HCEC 1CT (cell line): ENCODE data around the gene ACSF3.
"Not testable (repeated sequence)": the region's sequence is repeated elsewhere in the genome, so short reads cannot be mapped to it uniquely, and the experiment has no call there.

Experiments used
- DNase-seq: peaks from one replicate; pipeline ENCODE4 v3.0.0-alpha.2; 2017

Gene ACSF3

DNA sequence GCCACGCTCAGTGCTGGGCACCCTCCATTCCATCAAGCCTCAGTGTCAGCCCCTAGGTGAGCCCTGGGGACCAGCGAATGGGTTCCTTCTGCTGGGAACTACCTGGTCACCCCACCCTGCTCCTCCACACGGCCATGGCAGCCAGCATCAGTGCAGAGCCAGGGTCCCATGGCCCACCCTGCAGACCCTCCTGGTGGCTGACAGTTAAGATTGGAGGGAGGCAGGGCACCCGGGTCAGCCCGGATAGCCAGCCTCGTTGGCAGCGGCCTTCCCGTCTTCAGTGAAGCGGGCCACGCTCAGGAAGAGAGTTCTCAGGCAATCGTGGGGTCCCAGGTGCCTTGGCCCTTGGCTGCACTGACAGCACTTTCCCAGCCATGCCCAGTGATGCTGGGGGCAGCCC lies 37.1 kb upstream of the ACSF3 start:
- DNase-seq: no peak

DNA sequence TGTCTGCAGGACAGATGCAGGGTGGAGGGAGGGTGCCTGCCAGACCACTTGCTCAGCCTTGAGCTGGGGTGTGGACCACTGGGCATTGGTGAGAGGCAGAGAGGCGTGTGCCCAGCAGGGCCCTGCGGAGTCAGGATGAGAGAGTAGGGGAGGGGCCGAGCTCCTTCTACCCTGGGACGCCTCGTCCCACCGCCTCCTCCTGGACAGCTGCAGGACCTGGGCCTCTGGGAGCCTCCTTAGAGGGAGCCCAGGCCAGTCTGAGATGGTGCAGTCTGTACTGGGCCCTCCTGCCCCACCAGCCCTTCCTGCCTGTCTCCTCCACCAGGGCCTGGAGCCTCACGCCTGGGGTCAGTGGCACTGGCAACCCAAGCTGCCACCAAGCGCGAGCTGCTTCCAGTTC lies 35.9 kb upstream of the ACSF3 start:
- no peak for DNase-seq

DNA sequence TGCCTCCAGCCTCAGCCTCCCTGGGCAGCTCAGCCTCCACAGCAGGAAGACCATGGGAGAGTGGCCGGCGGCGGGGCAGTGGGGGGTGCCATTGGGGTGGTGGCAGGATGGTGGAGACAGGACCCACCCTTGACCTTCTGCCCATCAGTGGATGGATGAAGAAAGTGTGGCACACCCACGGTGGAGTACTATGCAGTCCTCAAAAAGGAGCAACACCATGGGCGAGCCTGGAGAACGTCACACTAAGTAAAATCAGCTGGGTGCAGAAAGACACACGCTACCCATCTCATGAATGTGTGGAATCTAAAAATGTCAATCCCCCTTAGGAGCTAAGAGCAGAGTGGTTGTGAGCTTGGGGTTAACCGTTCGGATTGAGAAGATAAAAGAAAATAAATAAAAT lies 34.8 kb upstream of the ACSF3 start:
- DNase-seq: no peak

DNA sequence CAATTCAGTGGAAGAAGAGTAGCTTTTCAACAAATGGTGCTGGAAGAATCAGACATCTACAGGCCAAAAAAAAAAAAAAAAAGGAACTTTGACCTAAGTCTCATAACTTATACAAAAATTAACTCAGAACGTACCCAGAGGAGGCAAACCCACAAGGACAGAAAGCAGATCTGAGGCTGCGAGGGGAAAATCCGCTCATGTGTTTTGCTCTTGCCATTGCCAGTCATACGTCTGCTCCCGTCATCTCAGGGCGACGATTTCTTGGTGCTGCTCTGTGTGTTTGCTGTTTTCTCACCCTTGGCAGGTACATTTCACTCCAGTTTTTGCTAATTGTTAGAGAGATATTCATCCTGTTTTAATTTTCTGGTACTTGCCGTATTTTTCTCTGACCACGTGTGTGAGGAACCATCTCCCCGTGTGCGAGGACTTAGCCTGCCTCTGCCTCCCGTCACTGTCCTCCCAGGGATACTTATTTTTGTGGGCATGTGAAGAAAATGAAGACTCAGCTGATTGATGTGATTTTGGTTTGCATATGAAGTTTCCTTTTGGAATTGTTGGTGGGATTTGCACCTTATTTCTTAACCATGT lies 33.4 kb upstream of the ACSF3 start:
- DNase-seq: no peak

DNA sequence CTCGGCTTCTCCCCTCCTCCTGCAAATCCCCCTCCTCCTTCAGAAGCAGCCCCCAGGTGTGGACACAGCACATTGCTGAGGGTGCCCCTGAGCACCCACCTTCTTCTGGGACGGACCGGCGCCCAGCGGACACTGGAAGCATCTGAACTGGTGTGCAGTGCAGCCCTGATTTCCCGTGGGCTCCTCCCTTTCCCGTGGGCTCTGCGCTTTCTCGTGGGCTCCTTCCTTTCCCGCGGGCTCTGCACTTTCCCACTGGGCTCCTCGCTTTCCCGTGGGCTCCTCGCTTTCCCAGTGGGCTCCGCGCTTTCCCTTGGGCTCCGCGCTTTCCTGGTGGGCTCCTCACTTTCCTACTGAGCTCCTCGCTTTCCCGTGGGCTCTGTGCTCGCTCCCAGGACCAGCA lies 32.6 kb upstream of the ACSF3 start:
- DNase-seq: no peak

DNA sequence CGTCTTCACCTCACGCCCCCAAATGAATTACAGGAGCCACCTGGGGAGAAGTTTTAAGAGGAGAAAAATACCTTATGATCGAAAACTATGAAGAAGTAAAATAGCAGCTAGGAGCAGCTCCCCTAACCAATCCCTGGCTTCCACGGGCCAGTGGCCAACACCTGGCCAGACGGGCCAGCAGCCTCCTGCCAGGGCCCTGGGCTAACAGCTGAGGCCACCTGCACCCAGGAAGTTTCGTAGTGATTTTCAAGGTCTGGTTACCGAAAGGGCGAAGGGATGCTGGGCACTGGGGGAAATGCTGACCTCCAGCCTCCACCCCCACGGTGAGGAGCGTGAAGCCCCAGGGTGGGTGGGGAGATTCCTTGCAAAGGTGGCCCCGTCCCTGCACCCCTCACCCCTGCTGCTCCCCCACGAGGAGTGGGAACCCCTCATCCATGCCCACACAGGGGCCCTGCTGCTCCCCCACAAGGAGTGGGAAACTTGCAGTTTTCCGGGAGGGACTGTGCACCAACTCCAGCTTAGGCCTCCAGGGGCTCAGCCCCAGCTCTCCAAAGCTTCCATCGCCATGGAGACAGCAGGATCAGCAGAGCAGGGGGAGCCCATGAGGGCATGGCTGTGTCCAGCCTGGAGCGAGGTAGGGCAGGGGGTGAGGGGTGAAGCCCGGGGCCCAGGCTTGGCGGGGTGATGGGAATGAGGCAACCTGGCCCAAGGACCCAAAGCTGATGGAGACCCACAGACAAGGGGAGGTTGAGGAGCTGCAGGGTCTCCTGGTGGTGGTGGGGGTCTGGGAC lies 31.9 kb upstream of the ACSF3 start:
- DNase-seq: no peak

DNA sequence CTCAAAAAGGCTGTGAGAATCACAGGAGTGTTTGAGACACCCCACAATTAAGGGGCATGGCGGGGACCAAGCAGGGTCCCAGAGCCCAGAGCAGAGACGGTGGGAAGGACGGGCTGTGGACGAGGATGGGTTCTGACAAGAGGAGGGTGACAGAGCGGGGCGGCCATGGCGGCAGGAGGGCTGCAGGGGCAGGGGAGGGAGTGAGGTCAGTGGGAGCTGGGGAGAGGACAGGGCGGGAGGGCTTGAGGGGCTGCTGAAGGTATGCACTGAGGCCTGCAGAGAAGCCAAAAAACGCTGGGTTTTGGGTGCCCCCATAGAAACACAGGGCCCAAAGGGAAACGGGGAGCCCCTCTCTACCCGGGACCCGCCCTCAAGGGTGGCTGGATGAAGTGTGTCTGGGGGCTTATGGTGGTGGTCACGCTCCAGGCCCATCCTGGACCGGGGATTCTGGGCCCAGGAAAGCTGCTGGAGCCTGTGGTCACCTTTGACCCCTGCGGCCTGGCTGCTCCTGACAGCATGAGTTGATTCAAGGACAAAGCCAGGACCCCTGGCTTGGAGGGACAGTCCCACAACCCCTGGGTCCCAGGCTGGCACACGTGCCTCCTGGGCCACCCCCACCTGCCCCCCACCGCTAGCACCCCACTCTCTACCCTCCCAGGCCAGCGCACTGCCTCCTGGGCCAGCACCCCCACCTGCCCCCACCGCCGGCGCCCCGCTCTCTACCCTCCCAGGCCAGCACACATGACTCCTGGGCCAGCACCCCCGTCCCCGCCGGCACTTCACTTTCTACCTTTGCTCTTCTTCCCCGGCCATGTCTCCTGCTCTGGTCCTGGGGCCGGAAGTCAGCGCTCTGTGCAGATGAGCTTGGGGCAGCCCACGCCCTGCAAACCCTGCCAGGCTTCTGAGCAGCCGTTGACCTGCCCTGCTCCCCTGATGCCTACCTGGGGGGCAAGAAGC lies 31.0 kb upstream of the ACSF3 start:
- DNase-seq: no peak

DNA sequence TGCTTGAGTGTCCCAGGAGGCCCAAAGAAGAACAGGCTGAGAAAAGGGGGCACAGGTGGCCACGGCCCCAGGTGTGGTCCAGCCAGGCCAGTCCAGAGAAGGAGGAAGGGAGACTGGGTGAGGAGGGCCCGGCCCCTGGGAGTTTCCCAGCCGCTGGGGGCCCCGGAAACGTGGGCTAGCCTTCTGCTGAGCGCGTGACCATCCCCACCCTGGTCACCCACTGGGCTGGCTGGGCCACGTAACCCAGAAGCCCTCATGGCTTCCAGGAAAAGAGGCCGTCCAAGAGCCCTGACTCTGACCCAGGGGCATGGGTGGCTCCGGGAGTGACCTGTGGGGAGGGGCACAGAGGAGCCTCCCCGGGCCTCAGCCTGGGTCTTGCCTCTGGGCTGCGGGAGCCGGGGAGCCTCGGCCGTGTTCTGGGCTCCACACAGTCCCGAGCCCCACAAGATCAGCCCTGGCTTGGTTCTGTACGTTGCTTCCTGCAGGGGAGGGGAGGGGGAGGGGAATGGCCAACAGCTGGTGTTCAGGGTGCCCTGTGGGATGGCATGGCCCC lies 29.8 kb upstream of the ACSF3 start:
- DNase-seq: no peak

DNA sequence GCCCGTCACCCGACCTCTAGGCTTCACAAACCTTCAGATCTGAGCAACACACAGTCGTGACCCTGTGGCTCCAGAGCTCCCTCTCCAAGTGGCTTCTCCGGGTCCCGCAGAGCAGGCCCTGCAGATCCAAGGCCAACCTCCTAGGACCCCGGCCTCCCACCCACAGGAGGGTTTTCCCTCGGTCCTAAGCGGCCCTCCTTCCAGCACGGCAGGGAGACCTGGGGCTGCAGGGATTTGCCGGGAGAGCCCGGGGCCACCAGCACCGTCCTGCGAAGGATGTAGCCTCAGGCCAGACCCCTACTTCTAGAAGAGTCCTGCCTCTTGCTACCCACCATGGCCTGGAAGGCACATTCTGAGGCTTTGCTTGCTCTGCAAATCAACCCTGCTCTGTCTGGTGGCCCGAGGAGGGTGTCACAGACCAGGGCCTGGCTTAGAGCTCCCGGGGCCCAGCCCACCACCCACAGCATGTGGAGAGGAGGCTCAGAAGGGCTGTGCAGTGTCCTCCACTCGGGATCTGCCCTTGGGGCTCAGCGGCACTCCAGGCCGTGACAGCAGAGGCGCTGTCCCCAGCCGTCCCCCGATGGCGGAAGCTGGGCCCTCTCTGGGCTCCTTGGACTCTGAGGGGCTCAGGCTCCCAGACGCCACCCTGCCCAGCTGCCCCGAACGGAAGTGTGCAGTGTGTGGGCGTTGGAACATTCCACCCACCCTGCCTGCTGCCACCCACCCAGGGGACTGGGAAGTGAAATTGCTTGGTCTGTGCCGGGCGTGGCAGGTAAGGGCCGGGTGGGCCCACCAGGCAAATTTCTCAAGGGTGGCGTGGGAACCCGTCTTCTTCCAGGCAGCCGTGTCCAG lies 28.8 kb upstream of the ACSF3 start:
- no peak for DNase-seq

DNA sequence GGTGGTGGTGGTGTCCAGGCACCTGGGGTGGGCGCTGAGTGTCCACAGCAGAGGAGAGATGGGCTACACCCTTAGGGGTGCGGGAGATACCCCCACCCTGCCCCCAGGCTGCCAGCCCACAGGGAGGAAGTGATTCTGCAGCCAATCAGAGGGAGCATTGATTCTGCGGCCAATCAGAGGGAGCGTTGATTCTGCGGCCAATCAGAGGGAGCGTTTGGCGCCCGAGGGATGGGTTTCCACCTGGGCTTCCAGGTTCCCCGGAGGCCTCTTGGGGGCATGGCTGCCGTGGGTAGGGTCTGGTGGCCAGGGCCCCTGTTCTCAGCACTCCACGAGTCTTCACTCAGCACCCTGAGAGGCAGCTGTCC lies 28.2 kb upstream of the ACSF3 start:
- DNase-seq: no peak

DNA sequence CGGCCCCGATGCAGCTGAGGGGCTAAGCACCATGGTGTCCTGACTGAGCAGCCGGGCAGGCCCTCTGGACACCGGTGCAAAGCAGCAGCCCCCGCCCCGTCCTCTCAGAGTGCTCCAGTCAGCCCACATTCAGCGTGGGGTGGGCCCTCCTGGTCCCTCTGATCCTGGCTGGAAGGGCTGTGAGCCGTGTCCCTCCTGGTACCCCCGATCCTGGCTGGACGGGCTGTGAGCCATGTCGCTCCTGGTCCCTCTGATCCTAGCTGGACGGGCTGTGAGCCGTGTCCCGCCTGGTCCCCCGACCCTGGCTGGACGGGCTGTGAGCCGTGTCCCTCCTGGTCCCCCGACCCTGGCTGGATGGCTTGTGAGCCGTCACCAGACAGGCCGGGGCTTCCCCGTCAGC lies 26.9 kb upstream of the ACSF3 start:
- no peak for DNase-seq

DNA sequence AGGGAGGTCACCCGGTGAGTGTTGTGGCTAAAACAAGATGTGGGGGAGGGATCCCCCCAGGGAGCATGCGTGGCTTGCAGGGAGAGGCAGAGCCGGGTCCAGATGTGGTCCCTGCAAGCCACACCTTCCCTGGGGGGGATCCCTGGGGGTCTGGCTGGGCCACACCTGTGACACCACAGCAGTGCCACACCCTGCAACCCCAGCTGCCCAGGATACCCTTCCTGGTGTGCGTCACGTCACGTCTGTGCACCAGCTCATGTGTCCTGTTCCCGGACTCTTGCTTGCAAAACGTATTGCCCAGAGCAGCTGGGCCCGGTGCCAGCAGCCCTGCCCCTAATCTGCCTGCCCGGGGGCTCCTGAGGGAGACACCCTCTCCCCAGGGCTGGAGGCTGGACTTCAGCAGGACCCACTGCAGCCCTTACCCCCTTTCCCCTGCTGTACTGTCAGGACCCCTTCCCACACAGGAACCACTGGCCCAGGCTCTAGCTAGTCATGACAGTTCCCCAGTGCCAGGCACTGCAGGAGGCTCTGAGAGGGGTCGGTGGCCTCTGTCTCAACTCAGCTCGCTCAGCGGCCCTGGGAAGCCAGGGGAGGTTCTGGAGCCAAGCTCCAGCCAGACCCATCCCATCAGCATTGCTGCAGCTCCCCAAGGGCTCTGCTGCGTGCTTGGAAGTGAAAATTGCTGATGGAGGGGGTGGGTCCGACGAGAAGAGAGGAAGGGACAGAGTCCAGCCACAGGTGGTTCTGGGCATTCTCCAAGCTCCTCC lies 25.8 kb upstream of the ACSF3 start:
- DNase-seq: no peak

DNA sequence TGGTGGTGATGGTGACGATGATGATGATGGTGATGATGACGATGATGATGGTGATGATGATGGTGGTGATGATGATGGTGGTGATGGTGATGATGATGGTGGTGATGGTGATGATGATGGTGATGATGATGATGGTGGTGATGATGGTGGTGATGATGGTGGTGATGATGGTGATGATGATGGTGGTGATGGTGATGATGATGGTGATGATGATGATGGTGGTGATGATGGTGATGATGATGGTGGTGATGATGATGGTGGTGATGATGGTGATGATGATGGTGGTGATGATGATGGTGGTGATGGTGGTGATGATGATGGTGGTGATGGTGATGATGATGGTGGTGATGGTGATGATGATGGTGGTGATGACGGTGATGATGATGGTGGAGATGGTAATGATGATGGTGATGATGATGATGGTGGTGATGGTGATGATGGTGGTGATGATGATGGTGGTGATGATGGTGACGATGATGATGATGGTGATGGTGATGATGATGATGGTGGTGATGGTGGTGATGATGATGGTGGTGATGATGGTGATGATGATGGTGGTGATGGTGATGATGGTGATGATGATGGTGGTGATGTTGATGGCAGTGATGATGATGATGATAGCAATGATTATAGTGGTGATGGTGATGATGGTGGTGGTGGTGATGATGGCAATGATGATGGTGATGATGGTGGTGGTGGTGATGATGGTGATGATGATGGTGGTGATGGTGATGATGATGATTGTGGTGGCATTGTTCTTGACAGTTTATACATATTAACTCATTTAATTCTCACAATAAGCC lies 24.6 kb upstream of the ACSF3 start:
- not testable (repeated sequence) for DNase-seq

DNA sequence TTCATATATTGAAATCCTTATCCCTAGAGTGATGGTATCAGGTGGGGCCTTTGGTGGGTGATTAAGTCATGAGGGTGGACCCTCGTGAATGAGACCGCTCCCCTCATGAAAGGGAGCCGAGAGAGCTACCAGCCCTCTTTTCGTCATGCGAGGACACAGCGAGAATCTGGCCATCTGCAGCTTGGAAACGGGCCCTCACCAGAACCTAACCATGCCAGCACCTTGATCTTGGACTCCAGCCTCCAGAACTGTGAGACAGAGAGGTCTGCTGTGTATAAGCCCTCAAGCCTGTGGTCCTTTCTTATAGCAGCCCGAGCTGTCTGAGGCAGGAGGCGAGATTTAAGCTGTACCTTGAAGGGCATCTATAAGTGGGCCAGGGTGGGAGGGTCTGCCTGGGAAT lies 23.7 kb upstream of the ACSF3 start:
- DNase-seq: no peak

DNA sequence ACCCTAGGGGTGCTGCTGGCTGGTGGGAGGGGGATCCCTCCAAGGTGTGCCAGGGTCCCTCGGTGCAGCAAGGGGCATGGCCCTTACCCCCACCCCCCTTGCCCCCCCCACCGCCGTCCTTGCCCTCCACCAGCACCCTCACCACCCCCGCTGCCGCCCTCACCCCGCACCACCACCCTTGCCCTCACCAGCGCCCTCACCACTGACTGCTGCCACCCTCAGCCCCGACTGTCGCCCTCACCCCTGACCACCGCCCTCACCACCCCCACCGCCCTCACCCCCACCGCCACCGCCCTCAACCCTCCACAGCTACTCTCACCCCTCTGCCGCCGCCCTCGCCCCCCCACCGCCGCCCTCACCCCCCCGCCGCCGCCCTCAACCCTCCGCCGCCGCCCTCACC lies 23.1 kb upstream of the ACSF3 start:
- DNase-seq: no peak

DNA sequence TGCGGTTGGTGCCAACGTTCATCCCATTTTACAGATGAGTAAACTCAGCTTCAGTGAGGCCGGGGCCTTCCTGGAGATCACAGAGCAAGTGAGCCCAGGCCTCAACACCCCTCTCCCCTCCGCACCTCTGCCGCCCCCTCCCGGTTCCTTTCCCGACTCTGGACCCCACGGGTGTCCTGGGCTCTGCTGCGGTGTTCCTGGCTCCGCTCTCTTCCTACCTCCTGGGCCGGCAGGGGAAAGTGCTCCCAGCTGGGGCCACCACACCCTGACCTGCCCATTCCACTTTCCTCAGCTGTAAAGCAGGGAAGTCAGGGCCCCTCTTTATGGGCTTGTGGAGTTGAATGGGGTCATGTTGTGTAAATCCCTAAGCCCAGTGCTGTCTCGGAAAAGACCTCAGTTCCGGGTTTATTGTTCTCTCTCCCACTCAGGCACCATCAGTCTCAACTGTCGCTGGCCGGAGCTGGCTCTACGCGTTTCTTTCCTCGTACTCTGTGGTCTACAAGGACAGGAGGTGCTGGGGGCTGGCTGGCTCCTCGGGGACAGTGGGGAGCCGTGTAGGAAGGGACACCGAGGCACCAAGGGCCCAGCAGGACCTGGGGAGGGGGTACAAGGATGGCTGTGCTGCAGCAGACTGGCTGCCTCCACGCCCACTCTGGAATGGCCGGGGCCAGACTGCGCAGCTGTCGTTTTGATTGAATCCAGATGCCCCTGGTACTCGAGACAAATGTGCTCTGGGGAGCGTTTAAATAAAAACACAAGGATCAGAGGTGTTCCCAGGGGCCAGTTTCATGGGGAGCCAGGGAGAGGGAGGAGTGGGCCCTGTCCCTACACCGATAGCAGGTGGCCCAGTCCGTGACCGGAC lies 21.7 kb upstream of the ACSF3 start:
- no peak for DNase-seq

DNA sequence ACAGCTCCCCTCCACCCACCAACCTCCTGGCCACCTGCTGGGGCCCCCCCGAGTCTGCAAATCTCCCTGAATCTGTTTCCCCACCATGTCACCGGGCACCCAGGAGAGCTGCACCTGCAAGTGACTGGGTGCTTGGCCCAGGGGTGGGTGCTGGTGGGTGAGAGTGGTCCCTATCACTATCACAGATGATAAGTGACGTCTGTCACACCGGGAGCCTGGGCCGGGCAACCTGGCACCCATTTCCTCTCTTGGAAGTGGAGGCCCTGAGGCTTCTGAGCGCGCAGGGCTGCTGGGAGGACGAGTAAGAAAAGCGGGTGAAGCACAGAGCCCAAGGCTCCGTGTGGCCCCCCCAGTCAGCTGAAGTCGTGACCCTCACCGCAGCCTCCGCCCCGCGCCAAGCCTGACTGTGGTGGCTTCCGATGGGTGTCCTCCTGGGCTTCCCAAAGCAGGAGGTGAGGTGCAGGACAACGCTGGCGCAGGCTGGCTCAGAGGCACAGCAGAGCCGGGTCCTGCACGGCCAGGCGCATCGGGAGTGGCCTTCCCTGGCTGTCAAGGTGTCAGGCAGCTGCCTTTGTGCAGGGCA lies 21.0 kb upstream of the ACSF3 start:
- no peak for DNase-seq

DNA sequence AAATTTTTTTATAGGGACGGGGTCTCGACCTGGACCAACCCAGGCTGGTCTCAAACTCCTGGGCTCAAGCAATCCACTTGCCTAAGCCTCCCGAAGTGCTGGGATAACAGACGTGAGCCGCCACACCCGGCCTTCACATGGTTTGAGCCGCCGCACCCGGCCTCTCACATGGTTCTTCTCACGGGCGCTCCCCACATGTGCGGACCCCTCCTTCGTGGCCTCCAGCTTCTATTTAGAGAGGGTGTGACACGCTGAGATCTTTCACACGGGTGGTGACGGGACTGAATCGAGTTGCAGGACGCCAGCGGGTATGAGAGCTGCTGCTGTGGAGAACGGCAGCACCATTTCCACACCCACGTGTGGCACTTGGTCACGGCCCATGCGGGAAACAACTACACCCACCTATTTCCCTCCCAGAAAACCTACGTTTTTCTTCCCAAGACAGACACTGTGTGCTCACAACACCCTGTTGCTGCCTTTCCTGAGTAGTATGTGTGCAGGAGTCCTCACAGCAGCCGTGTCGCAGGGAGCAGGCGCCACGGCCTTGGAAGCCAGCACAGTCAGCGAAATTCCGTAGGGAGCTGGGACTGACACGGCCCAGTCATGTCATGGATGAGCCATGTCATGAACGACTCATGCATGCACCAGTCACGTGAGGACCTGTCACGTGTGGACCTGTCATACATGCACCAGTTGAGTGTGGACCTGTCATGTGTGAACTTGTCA lies 20.1 kb upstream of the ACSF3 start:
- DNase-seq: no peak
